ENCODE measurements around the gene NAXE.
"Not testable (repeated sequence)": the region's sequence is repeated elsewhere in the genome, so short reads cannot be mapped to it uniquely, and the experiment has no call there.

NAXE gene

GRCh38 chr1:156594190-156594589, 2.6 kb downstream of the NAXE start:
- no peak for DNase-seq

- DNase-seq, result no peak
Measured at GRCh38 chr1:156595016-156595415, 3.4 kb downstream of the NAXE start.

- no peak for DNase-seq
Measured at GRCh38 chr1:156596426-156596825, 4.8 kb downstream of the NAXE start.

DNA sequence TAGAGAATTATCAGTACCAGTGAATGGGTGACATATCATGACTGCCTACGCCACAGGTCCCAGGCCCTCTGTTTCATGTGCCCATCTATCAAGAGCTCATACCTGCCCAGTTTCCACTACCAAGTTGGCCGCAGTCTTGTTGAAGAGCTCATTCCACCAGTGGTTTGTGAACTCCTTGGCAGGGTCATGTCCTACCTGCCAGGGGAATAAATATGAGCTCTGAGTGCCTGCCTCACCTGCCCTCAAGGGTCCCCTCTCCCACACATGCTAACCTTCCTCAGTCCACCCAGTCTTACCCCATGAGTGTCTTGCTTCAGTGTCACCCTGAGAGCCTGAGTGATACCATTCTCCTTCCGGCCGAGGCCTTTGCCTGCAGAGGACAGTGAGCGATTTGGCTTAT, 6.5 kb downstream of the NAXE start:
- no peak for DNase-seq

GRCh38 chr1:156598731-156599432, 7.3 kb downstream of the NAXE start:
- no peak for DNase-seq

GRCh38 chr1:156599811-156600210, 8.2 kb downstream of the NAXE start:
- peak; percentile 61 for DNase-seq

- no peak for DNase-seq
Measured at GRCh38 chr1:156600733-156601121, 9.2 kb downstream of the NAXE start.

- DNase-seq, result peak; percentile 91
Measured at GRCh38 chr1:156601122-156601830, 9.7 kb downstream of the NAXE start, which contains the start of gene GPATCH4. Gene GPATCH4, minus strand, starts transcription at chr1:156601479.

- DNase-seq, result no peak
Measured at GRCh38 chr1:156601892-156602291, 10.3 kb downstream of the NAXE start.

GRCh38 chr1:156602557-156602993, 11.0 kb downstream of the NAXE start:
- peak; percentile 53 for DNase-seq

DNA sequence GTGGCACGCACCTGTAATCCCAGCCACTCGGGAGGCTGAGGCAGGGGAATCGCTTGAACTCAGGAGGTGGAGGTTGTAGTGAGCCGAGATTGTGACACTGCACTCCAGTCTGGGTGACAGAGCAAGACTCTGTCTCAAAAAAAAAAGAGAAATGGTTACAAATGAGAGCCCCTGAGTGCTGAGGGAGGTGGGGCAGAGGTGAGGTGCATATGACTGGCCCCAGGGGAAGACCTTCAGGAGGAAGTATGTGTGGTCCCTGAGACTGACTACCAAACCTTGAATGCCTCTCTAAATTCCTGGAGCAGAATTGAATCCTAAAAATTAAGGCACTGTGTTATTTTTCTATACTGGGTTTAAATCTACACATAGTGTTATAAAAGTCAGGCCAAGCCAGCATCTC, 15.8 kb downstream of the NAXE start:
- DNase-seq, result not testable (repeated sequence)

- peak; percentile 80 for DNase-seq
Measured at GRCh38 chr1:156608036-156608674, 16.6 kb downstream of the NAXE start.

DNA sequence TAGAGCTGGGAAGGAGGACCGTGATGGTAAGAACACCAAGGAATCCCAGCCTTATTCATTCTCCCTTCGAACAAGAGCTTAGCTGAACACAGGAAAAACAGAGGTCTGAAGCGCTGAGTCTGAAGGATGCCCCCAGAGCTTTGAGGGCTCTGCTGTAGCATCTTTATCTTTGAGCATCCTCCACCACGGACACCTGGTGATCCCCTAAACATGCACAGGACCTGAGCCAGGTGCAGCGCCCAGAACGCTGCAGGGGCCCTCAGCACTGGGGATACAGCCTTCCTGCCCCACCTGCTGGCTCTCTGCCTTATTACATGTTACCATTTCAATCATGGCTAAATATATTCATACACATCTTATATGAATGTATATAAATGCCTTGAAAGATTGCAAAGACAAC, 17.4 kb downstream of the NAXE start:
- DNase-seq, result peak; percentile 62

- DNase-seq, result not testable (repeated sequence)
Measured at GRCh38 chr1:156610072-156610471, 18.5 kb downstream of the NAXE start.

- no peak for DNase-seq
Measured at GRCh38 chr1:156612666-156613065, 21.1 kb downstream of the NAXE start.

- DNase-seq, result no peak
Measured at GRCh38 chr1:156615946-156616345, 24.4 kb downstream of the NAXE start.

DNA sequence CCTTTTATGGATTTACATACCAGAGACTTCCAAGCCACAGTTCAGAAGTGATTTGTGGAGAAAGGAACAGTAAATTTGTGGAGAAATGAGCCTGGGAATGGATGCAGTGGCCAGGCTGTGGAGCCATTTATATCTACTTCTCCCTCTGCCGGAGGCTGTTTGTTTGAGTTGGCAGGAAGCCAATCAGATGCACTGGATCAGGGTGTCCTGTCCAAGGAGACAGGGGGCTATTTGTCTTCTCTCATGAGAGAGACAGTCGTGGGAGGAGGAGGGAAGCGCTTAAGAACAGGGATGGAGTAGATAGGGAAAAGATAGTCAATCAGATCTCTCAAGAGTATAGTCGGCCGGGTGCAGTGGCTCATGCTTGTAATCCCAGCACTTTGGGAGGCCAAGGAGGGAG, 24.9 kb downstream of the NAXE start:
- no peak for DNase-seq

DNA sequence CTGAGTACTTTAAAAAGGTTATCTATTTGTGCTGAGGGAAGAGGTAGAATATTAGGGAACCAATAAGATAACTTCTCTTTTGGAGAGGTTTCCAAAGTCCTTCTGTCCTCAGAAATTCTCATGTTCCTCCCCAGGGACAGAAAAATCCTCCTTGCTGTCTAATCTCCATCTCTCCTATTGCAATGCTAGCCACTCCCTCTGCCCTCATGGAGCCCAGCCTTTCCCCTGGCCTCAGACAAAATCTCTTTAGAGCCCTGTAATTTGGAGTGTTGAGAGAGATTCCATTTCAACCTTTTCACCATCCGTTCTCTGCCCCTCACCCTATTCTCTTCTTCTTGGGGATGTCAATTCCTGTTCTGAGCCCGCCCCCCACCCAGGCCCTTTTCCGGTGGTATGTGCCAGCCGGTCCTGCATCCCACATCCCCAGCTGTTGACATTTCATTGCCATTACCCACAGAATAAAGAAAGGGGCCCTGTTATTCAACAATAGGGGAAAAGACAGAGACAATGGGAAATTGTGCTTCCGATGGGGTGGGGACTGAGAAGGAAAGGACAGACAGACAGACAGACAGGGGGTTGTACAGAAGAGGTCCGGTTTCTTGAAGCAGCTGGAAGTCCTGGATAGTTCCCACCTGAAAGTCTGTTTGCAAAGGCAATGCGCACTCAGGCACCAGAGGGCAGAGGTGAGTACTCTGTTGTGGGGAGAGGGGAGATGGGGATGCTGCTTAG, 27.4 kb downstream of the NAXE start, which contains the start of gene HAPLN2:
Gene HAPLN2 (plus strand): TSS at position 563 of the 729 bp plus-strand sequence. CDS start 4,076 bp downstream, outside the sequence.
- no peak for DNase-seq

DNA sequence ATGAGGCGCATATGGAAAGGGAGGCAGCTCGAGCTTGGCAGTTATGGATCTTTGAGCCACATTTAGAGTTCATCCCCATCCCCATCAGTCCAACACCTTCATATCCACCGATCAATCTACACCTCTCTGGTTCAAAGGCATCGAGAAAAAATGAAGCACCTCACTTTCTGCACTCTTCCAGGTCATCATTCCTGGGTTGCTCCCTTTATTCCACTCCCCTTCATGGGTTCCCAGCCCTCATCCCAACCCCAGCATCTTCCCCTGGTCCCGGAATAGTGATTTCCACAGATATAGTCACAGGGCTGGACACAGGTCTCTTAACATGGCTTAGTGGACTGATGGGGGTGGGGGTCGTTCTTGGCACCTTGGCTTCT, 28.0 kb downstream of the NAXE start:
- no peak for DNase-seq

DNA sequence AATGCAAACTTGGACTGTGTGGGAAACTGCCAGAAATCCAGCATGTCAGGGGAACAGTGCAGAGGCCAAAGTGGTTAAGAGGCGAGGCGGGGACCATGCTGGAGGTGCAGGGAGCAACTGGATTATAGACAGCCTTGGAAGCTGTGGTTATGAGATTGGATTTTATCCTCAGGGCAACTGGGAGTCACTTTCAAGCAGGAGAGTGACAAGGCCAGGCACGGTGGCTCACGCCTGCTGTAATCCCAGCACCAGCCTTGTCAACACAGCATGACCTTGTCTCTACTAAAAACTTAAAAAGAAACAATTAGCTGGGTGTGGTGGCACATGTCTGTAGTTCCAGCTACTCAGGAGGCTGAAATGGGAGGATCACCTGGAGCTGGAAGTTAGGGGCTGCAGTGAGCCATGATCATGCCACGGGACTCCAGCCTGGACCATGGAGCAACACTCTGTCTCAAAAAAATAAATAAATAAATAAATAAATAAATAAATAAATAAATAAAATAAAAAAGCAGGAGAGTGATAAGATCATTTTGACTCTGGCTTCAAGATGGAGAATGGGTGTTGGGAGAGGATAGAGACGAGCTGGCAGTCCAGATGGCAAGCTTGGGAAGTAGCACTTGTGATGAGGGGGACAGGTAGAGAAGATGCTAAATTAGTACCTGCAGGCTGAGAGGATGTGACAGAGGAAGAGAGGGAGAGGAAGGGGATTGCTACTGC, 31.2 kb downstream of the NAXE start:
- DNase-seq, result no peak

GRCh38 chr1:156623946-156624813, 32.6 kb downstream of the NAXE start:
- peak; percentile 57 for DNase-seq
